H7 (cell line): Measurements from ENCODE around the gene KCNK1. TPM values are rescaled to one million over a fixed set of nuclear protein-coding genes. Genes with fewer than 3 reads are reported as not detected.
"Not testable (repeated sequence)": the region's sequence is repeated elsewhere in the genome, so short reads cannot be mapped to it uniquely, and the experiment has no call there.

ENCODE experiments used
- DNase-seq: peaks from one replicate; pipeline ENCODE4 v3.0.0; 2012
- H3K27me3 ChIP-seq: 2 replicates; pipeline ENCODE4 v1.6.0; 2011; ENCODE audit warnings: mild to moderate bottlenecking, low read length; ENCODE audit not compliant: control insufficient read depth, insufficient read depth
- H3K36me3 ChIP-seq: replicated peaks from 2 replicates; pipeline ENCODE4 v1.5.1; 2011; ENCODE audit warnings: low read length; ENCODE audit not compliant: control insufficient read depth, insufficient read depth
- H3K4me3 ChIP-seq: 2 replicates; pipeline ENCODE4 v1.5.1; 2011; ENCODE audit warnings: low read depth, mild to moderate bottlenecking, control low read depth, low read length, moderate library complexity; ENCODE audit not compliant: insufficient read depth
- total RNA-seq: library from RNA; depleted of rRNA; stranded (reverse); fragments of >200 nt; shearing (Covaris generic); gene quantifications from 2 replicates; pipeline ENCODE4 v1.2.3, GENCODE V29; 2014

The KCNK1 gene
- total RNA-seq, 1 experiment from 2014 or later = 34.4 TPM

GRCh38 chr1:233661376-233662159 lies 47.7 kb downstream of the KCNK1 start:
- no peak overlapping the region for H3K4me3 ChIP-seq
- no peaks in the 10 kb centered on the region for H3K27me3 ChIP-seq
- H3K36me3 ChIP-seq = no peaks in the 10 kb centered on the region
- DNase-seq = no peak

GRCh38 chr1:233662575-233663304 lies 48.8 kb downstream of the KCNK1 start:
- no peak for DNase-seq
- Histone ChIP-seq H3K36me3 (no peaks in the 10 kb centered on the region), H3K27me3 (no peaks in the 10 kb centered on the region), H3K4me3 (no peak overlapping the region)

- H3K4me3 ChIP-seq = no peak overlapping the region
- no peaks in the 10 kb centered on the region for H3K36me3 ChIP-seq
- DNase-seq = no peak
- H3K27me3 ChIP-seq = no peaks in the 10 kb centered on the region
Observed at GRCh38 chr1:233664253-233664652, 50.3 kb downstream of the KCNK1 start.

- H3K27me3 ChIP-seq = no peaks in the 10 kb centered on the region
- H3K4me3 ChIP-seq = no peak overlapping the region
- DNase-seq = no peak
- H3K36me3 ChIP-seq = no peaks in the 10 kb centered on the region
Observed at GRCh38 chr1:233664804-233665574, 51.1 kb downstream of the KCNK1 start.

GRCh38 chr1:233665575-233666270 lies 51.8 kb downstream of the KCNK1 start:
- Histone ChIP-seq H3K4me3 (no peak overlapping the region), H3K36me3 (no peaks in the 10 kb centered on the region), H3K27me3 (no peaks in the 10 kb centered on the region)
- no peak for DNase-seq

GRCh38 chr1:233667741-233668140 lies 53.8 kb downstream of the KCNK1 start:
- no peak for DNase-seq
- no peaks in the 10 kb centered on the region for H3K27me3 ChIP-seq
- no peaks in the 10 kb centered on the region for H3K36me3 ChIP-seq
- H3K4me3 ChIP-seq = no peak overlapping the region

- DNase-seq = no peak
- H3K4me3 ChIP-seq = no peak overlapping the region
- no peaks in the 10 kb centered on the region for H3K36me3 ChIP-seq
- H3K27me3 ChIP-seq = no peaks in the 10 kb centered on the region
Observed at GRCh38 chr1:233668146-233668724, 54.3 kb downstream of the KCNK1 start.

- Histone ChIP-seq H3K36me3 (no peaks in the 10 kb centered on the region), H3K4me3 (no peak overlapping the region)
- DNase-seq = no peak
Observed at GRCh38 chr1:233668725-233669294, 54.9 kb downstream of the KCNK1 start.

GRCh38 chr1:233670363-233670762 lies 56.5 kb downstream of the KCNK1 start:
- not testable (repeated sequence) for DNase-seq, H3K36me3 ChIP-seq, H3K4me3 ChIP-seq, H3K27me3 ChIP-seq

More at GRCh38 chr1:233668725-233669294, 54.9 kb downstream of the KCNK1 start:
- H3K27me3 ChIP-seq = no peaks in the 10 kb centered on the region

- H3K4me3 ChIP-seq = no peak overlapping the region
- no peaks in the 10 kb centered on the region; the same call in 1 of the 2 replicates for H3K36me3 ChIP-seq
- DNase-seq = no peak
- H3K27me3 ChIP-seq = no peaks in the 10 kb centered on the region
Observed at GRCh38 chr1:233671286-233671685, 57.4 kb downstream of the KCNK1 start.

- DNase-seq = no peak
- H3K4me3 ChIP-seq = no peak overlapping the region
- no peaks in the 10 kb centered on the region; the same call in 1 of the 2 replicates for H3K36me3 ChIP-seq
- H3K27me3 ChIP-seq = no peaks in the 10 kb centered on the region
Observed at GRCh38 chr1:233672732-233673131, 58.8 kb downstream of the KCNK1 start.

- Histone ChIP-seq H3K4me3 (no peak overlapping the region), H3K36me3 (no peaks in the 10 kb centered on the region; the same call in 1 of the 2 replicates), H3K27me3 (no peaks in the 10 kb centered on the region)
- DNase-seq = no peak
Observed at GRCh38 chr1:233673261-233673946, 59.5 kb downstream of the KCNK1 start.

- H3K27me3 ChIP-seq = no peaks in the 10 kb centered on the region
- H3K36me3 ChIP-seq = no peaks in the 10 kb centered on the region; the same call in 1 of the 2 replicates
- no peak overlapping the region for H3K4me3 ChIP-seq
- DNase-seq = no peak
Observed at GRCh38 chr1:233673947-233674431, 60.1 kb downstream of the KCNK1 start.
